ENCODE data around the gene KCNJ16.

Gene KCNJ16

GRCh38 chr17:70071127-70071526 lies 3.9 kb upstream of the KCNJ16 start:
- DNase-seq, result no peak

DNA sequence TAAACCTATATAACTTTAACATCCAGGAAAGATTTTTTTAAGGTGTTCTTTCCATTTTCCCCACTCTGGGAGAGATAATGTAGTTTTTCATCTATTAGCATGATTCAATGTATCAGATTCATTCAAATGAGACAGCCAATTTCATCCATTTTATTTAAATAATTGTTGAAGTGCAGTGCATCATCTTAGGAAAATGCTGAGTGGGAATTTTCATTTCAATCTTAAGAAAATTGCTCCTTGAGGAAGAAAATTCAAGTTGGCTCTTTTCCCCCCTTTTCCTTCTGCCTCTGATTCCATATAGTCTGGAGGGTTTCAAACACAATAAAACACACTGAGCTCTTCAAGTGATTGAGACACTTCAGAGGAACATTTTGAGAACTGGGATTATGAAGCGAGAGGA lies 3.4 kb upstream of the KCNJ16 start:
- no peak for DNase-seq

DNA sequence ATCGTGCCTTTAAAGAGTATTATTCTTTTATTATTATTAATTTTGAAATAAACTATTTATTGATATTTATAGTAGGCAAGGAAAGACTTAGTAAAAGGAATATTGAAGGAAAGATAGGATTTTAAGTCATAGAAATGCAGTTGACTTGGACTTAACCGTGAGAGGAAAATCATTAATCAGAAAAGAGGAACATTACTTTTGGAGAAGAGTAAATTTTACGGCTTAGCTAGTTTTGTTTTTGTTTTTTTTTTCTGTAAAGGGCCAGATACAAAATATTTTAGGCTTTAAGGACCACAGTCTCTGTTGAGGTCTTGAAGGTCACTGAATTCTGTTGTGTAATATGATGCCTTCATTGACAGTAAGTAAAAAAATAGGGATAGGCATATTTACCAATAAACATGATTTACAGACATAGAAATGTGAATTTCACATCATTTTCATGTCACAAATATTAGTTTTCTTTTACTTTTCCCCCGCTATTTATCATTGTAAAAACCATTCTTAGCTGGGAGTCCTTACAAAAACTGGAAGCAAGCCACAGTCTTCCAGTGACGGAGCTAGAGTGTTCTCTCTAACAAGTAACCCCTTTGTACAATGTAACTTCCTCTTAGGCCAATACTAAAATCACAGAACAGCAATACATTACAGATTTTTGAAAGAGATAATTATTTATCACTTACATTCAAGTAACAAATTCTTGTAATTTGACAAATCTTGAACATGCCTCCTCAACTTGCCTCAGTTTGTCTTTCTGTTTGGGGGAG lies 2.3 kb upstream of the KCNJ16 start:
- DNase-seq, result no peak

DNA sequence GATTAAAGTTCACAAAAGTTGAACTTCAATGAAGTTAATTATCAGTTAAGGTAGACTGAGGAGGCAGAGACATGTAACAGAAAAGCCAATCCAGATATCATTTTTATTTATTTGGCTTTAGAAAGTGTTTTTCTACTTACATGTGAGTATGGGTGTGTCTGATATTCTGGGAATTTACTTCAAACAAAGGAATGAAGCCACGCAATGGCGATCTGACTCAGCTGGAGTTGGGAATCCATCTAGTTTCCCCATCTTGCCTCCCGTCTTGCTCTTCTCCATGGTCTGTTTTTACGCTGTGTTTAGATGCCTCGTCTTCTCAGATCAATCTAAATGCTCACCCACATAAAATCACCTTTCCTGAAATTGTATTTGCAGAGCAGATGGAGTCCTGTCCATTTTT lies 1.7 kb upstream of the KCNJ16 start:
- DNase-seq, result no peak

DNA sequence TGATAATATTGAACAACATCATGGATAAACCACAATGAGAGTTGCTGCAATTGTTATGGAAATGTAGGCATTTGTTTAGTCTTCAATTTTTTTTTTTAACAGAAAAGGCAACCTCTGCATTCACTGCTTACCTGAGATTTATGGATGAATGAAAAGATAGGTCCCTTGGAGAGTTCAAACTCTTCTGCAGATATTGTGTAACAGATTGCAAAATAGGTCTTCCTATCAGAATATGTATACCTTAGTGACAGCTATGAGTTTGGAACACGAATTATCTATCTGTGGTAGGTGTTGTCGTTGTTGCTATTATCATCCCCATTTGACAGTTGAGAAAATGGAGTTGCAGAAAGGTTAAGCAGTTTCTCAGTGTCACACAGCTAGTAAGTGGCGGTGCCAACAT lies 1.2 kb upstream of the KCNJ16 start:
- no peak for DNase-seq

- no peak for DNase-seq
Measured at GRCh38 chr17:70074236-70074830, 692 bp upstream of the KCNJ16 start.

DNA sequence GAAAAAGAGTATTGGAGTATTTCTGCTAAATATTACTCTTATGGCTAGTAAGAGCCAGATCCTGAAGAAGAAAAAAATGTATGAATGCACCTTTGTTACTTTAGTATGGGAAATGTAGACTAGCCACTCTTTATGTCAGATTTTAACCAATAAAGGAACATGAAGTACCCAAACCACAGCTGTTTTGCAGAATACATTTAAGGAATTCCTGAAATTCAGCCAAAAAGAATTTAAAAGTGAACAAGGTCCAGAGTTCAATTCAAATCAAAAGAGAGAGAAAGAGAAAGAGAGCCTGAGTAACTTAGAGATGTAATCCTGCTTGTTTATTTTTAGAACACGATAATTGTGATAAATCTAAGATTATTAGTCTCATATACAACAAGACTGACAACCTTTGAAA lies 1.2 kb downstream of the KCNJ16 start:
- no peak for DNase-seq

DNA sequence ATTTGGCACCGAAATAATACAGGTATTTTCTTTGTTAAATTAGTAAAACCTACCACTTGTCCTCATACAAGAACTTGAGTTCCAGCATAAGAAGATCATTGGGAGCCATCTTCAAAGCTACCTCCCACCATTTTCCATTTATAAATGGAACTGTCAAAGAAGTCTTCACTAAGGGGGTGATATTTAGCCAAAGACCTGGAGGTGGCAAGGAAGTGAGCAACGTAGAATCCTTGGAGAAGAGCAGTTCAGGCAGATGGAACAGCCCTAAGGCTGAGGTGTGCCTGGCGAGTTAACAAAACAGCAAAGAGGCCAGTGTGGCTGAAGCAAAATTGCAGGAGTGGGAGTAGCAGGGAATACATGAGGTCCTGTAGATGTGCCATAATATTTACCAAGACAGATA lies 1.8 kb downstream of the KCNJ16 start:
- DNase-seq, result no peak

DNA sequence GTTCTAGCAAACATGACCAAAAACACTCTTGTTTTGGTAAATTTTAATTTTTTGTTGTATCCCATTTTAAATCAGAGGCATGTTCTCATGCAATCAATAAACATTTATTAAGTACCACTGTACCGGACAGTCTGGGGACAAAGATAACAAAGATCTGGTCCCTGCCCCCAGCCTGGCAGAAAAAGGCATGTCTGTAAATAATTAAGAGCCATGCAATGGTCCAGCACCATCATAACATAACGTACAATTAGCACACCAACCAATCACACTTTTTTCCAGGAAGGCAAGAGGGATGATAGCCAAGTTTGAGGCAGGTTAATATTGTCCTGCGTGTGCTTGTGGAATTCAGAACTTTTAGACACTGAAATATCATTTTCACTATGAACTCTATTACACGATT lies 3.5 kb downstream of the KCNJ16 start:
- no peak for DNase-seq

- DNase-seq, result no peak
Measured at GRCh38 chr17:70078994-70079531, 4.0 kb downstream of the KCNJ16 start.

- DNase-seq, result no peak
Measured at GRCh38 chr17:70080541-70081347, 5.7 kb downstream of the KCNJ16 start.

DNA sequence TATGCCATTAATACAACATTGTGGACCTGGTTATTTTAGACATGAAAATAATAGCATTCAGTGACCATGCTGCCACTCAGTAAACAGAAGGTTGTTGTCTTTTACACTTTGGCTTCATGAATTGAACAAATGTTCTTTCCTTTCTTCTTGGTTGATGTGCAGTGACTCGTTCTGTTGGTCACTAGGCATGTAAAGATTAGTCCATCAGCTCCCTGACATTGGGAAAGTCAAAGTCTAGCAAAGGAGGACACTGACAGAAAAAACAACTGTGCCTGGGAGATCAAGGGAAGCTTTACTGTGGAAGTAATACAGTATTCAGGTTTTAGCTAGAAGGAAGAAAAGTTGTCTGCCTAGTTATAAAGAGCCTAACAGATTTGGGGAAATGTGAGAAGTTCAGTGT lies 6.9 kb downstream of the KCNJ16 start:
- DNase-seq, result no peak

DNA sequence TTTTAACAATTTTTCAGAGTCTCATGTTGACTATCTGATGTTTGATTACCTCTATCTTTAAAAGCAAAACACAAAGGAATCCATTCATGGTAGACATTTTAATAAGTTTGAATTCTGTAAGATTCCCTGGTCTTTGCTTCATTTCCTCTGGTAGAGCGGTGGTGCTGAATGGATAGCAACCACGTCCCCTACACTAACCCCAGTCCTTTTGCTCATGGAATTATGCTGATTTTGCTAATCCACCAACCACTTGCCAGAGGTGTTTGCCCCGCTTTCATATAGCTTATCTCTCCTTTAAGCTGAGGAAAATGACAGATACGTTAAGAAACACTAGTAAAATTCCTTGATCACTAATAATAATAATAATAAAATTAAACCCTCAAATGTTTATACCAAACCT lies 9.5 kb downstream of the KCNJ16 start:
- DNase-seq, result no peak

GRCh38 chr17:70086516-70086915 lies 11.5 kb downstream of the KCNJ16 start:
- DNase-seq, result no peak

DNA sequence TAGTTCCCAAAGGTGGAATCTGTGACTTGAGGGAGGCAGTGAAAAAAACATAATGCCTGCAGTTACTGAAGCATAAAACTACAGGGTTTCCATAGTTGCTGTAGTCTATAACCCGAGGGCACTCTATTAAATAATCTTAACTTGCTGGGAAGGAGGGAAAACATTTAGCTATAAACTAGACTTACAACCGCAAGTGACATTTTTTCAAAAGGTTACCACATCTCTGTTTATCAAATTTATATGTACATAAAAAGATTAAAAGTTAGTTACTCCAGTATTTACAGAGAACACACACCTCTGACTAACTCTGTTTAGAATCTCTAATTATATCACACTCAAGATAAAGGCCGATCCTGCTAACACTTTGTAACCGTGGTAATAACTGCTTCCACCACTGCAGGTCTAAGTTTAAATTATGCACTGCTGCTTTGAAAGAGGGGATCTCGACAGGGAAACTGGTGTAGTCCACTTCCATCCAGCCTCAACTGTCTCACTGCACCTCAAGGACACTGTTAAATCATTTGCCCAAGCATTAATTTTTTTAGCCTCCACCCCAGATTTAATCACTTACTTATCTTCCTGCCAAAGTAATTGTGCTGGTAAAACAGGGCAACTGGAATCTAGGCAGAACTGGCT lies 14.6 kb downstream of the KCNJ16 start:
- no peak for DNase-seq

DNA sequence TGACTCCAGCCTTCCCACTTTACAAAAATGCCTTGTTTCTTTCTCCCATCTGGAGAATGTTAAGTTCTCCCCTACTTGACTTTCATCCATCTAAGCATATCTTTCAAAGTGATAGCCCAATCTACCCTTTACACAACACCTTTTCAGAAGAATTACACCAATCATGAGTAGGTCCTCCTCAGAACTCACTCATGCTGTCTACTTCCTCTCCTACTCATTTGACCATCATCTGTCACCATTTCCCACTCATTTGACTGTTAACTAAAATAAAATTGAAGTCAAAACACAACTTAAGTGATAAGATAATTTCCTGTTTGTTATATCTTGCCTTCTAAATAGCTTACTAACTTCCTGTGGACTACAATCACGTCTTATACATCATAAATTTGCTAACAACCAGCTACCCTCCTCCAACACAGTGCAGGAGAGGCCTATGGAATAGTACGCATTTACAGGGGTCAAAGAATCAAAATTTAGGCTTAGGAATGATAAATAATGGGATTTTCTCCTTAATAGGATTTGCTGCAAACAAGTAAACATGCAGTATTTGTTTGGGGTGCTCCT lies 16.1 kb downstream of the KCNJ16 start:
- no peak for DNase-seq

DNA sequence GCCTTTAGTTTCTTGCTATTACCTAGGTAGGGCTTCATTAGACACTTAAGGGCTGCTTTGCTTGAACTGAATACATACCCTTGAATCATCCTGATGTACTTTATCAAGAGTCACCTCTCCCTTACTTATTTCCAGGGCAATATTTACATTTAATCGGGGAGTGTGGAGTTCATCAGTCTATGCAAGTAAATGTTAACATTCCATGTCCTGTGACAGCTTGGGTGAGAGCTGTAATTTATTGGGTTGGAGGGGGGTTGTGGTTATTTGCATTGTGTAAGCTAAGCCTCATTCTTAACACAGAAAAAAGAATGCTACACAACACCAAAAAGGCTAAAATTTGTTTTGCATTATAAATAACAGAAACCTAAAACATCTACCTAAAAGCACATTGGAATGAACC lies 16.7 kb downstream of the KCNJ16 start:
- no peak for DNase-seq

GRCh38 chr17:70093163-70093562 lies 18.1 kb downstream of the KCNJ16 start:
- DNase-seq, result no peak

DNA sequence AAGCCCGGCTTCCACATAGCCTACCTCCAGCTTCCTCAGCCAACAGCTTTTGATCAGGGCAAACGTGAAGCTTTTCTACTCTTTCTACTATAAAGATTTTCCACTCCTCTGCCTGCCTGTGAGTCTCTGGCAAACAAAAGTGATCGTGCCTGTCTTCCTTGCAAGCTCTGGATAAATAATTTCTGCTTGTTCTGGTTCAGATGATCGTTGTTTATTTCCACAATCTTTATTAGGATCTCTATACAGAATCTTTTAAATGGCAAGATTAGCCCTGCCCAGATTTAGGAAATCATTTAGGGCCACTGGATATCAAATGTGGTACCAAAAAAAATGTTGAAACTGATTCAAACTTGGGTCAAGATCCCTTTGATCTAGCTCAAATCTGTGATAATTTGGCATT lies 20.4 kb downstream of the KCNJ16 start:
- no peak for DNase-seq

- no peak for DNase-seq
Measured at GRCh38 chr17:70096861-70097260, 21.8 kb downstream of the KCNJ16 start.

GRCh38 chr17:70098030-70098429 lies 23.0 kb downstream of the KCNJ16 start:
- DNase-seq, result no peak

DNA sequence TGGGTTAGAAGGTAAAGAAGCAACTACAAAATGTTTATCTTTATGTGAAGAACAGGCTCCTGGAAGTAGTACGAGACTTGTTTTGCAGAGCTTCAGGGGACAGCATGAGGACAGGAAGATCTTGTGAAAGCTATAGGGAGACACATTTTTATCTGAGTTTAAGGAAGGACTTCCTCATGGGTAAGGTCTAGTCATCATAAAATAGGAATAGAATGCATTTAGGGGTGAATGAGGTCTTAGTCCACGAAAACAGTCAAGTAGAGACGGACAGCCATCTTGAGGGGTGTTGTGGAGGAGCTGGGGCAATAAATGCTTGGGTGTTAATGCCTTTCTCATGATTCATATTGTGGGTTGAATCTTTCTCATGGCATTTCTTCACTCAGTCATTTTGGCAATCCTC lies 24.3 kb downstream of the KCNJ16 start:
- no peak for DNase-seq

DNA sequence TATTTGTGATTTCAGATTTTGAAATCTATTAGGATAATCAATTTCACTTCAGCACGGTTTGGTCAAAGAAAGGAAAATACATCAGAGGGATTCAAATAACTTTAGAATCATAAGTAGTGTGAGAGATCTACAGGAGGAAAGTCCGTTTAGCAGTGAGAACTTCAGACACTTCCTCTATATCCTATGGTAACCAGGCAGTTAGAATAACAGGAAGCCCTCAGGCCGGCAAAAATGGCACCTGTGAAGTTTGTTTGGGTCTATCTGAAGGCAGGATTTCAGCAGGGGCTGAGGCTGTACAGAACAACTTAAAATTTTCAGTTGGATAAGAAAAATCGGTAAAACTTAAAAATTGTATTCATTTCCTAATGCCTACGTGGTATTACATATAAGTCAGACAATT lies 24.9 kb downstream of the KCNJ16 start:
- DNase-seq, result no peak

Measured in NCI-H2081 treated with DMSO at 0.1 percent for 48 hours (cell line).